GM18868 (cell line): ENCODE results near the gene KAT7.

ENCODE experiments used
- ATAC-seq: cut with Tn5 transposase; IDR thresholded peaks from one replicate; pipeline ENCODE4 v1.9.1; 2021; ENCODE audit warnings: mild to moderate bottlenecking, moderate library complexity; ENCODE audit not compliant: unreplicated experiment

Gene KAT7

DNA sequence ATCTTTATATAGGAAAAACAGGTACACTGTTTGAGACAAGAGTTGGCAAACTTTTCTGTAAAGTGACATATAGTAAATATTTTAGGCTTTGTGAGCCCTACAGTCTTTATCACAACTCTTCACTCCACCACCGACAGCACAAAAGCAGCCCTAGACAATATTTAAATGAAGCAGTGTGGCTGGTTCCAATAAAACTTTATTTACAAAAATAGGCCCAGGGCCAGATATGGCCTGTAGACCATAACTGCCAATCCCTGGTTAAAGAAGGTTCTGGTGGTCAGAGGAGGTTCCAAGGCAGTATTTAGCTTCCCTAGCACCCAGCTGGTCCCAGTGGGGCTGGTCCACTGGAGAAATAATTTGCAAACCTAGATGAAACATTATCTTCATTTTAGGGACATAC lies 28.2 kb upstream of the KAT7 start:
- ATAC-seq = no peak

DNA sequence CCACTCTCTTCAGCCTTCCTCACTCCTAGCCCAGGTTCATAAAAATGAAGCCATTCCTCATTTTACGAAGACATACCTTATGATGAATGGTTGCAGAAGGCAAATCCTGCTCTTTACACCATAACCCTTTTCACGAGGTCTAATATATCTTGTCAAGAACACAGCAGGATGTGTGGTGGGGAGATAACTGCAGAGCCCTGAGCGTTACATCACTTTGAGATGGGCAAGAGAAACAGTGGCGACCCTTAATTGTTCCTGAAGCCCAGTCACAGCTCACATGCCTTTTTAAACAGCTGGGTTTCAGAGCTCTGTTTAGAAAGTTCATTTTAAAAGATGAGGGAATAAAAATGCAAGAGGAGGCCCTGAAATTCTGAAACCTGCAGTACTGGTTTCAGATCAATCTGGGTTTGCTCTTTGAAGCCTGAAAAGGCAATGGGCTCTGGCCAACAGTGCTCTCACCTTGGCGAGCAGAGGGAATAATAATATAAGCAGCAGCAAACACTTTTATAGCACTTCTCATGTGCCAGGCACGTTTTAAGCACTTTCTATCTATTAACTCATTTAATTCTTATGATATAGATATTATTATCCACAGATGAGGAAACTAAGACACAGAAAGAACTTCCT lies 27.4 kb upstream of the KAT7 start:
- no peak for ATAC-seq

DNA sequence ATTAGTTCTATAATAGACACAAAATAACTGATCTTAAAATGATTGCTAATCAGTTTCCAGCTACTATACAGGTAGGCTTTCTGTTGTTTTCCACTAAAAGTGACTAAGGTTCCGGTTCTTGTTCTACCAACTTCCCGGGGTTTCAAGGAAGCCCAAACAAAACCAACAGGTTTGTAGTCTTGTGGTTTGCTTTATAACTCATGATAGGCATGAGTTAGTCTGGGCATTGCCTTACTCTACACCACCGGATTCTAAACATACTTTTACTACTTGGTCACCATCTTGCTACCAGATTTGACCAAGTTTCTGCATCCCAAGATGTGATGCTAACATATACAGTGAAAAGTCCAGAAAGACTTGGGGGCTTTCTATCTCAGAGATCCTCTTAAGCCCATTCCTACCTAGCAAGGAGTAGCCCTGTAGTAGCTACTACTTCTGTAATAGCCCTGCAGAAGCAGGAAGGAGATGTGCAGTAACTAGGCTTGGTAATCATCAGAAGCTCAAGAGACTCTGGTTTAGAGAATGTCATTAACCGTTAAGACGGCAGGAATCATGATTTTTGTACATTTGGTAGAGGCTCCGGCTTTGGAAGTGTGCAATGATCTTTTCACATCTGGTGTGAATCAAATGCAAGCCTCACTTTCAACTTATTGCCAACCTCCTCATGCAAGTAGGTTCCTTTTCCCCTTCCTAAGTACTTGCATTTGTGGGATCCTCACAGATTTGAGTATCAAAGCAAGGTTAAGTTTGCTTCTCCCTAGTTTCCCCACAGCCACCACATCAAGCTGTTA lies 26.1 kb upstream of the KAT7 start:
- ATAC-seq = no peak

DNA sequence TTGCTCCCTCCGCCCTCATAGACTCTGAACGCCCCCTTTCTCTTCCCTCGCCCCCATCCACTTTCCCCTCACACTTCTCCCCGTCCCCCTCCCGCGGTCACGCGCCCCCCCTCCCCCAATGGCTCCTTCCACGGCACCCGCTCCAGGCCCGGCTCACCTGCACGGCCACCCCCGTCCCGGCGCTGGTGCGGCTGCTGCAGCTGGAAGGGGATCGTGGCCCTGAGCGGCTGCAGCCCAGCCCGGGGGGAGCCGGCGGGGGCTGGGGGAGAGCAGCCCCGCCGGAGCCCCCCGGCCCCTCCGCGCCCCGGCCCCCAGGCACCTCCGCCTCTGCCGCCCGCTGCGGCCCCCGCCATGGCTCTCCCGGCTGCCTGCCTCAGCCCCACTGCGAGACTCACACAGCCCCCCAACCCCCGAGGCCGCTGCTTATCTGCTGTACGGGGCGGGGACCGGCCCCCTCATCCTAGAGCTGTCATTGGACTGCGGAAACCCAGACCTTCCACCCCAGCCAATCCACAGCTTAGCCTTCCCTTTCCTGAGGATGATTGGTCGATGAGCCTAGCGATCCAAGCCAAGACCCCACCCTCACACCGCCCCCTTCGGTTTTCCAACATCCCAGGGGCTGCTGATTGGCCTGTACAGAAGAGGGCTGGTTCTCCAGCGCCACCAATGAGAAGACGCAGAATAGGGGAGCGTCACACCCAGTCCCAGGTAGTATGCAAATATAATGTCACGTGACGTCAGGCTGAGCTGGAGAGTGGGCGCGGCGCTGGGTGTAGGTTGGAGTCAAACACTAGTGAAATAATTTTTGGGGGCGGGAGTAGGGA lies 24.5 kb upstream of the KAT7 start, which contains the start of gene FAM117A:
FAM117A (minus strand) TSS at position 397 of the 824 bp plus-strand sequence; CDS start at position 353, 44 bp downstream.
- ATAC-seq = peak; percentile 89

DNA sequence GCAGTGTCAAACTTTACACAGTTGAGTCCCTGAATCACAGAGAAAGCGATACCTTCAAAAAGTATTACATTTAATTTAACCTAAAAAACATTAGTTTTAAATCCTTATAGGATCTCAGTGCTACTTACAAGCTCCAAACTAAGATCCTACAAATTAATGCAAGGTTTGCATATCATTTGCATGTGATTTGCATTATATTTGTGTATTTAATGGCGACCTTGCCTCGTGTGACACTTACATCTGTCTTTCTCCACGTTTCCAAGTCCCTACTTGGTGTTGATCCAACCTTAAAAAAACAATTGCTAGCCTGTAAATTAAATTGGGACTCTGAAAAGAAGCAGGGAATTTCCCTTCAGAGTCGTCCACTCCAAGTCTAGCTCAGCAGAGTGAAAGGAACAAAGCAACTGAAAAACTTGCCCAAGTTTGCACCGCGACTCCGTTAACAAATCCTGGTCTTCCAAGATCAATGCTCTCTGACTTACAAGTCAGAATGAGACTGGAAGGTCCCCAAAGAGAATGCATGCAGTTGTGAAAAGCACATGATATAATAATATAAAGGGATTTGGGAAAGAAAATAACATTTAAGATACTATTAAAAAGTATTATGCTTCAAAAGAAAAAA lies 23.8 kb upstream of the KAT7 start:
- ATAC-seq = no peak

DNA sequence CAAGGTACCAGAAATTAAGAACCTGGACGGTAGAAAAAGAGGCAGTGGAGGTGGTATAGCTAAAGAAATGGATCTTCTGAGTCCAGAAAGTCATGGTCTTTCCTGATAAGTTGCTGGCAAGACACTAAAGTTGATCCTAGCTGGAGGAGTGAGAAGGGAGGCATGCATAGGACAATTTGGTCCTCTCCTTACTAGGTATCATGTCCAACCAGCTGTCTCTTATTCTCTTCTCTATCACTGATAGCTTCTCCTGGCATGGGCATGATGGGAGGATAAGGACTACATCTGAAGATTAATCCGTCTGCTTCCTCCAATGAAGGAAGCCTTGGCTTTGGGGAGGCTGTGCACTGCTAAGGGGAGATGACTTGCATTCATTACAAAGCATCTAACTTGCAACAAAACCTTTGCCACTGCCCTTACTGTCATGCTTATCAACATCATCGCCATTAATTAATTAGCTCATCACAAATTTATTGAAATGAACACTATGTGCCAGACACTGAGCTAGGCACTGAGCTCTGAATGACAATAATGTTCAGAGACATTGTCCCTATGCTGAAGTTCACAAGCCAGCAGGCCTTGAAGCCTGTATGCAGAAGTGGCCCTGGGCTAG lies 21.5 kb upstream of the KAT7 start:
- no peak for ATAC-seq

DNA sequence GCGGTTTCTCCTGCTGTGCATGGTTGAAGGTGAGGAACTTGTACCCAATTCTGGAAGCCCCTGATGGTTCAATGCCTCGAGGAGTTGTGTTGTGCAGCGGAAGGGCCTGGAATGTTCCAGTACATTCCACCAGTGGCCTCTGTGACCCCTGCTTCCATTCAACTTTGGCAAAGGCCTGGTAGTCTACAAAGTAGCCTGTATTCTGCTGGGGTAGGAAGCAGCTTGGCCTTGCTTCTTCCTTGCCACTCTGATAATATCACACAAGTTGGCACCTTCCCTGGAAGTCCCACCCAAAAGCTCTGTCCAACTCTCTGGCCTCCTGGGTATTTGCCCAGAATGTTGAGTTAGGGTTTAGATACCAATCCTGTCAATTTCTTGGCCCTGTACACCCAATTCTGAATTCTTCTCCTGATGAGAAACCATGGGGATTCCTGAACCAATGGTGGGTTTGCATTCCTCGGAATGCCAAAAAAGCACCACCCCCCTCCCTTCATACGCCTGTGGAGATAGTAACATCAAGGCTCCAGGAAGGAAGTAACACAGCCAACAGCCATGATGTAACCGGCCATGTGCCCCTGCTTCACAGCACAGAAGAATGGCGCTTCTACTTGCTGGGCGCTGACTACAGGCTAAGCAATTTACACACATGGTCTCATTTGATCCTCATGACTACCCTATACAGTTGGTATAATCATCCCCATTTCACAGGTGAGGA lies 12.8 kb upstream of the KAT7 start:
- ATAC-seq = no peak

DNA sequence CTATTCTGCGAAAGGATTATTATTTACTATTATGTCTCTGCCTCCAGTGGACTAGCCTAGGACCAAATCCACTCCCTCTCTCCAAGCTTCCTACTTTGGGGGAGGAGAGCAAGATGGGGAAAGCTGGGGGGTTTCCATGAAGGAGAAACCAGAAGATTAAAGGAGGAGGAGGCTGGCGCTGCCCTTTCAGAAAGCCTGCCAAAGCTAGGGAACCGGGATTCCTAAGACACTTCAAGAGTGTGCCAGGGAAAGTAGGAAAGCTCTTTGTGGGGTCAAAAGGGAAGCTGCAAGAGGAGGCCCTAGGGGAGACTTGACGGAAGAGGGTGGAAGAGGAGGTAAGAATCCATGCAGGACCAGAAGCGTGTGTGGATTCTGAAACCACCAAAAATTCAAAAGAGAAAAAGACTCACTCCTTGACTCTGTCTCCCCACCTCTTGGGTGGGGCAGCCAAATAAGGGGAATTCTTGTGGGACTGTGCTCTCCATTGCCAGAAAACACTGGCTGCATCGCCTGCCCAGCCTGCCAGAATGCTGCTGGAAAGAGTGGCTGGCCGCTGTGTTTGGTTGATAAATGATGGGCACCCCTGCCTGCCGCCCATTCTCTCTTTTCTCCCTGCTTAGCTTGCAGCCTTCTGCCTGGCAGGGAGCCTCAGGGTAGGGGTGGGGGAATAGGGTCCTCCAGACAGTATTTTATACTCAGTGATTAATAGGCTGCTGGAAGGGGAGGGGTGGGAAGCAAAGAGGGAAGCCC lies 11.8 kb upstream of the KAT7 start:
- no peak for ATAC-seq

DNA sequence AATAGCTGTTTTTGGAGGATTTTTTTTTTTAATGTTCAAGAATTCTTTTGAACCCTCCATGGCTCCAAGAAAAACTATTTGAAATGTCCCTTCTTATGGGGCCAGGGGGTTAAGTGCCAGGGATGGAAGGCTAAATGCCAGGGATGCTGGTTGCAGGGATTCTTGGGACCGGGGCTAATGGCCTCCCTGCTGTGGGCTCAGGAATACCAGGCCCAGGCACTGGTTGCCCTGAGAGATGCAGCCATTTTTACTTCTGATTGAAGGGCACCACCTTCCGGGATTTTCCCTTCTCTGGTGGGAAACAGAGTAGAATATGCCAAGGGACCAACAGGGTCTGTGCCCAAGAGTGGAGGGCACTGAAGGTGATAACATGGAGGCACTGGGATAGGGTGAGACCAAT lies 10.9 kb upstream of the KAT7 start:
- no peak for ATAC-seq

DNA sequence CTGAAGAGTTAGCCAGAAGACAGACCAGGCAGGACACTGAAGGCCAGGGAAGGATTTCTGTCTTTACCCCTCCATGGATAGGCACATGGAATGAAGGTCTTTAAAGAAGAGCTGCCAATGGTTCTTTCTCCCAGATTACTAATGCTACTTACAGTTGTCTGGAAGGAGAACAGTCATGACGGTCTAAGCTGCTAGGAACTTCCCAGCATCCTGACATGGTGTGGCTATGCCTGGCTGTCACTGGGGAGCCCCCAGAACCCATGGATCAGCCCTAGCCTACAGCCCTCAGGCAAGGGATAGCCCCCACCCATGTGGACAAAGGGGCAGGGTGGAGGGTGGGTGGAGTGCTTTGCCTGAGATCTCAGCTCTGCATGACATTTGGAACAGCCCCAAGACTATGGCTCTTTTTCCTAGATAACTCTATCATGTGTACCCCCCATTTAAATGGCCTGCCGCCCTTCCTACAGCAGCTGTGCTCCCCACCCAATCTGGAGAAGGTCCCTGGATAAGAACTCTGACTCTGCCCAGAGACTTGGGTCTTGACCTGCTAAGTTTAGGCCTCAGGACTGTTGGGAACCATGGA lies 9.2 kb upstream of the KAT7 start:
- no peak for ATAC-seq

DNA sequence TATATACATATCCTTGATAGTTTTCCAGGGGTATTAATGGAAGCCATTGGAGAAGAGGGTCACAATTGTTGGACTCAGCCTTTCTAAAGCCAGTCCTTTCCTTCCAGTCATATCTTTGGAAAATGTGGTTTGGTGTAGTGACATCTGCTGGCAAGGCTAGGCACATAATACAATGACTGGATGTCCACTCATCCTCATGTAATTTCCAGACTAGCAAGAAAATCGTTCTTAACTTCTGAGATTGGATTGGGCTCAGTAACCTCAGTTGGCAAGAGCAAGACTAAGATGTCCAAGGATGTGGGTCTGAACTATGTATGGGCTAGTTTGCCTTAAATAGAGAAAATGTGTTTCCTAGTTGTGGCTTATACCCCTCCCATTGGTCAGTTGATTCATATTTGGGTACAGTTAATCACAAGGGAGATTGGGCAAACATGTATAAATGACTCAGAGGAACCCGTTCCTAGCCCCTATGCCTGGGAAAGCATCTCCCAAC lies 8.7 kb upstream of the KAT7 start:
- no peak for ATAC-seq

DNA sequence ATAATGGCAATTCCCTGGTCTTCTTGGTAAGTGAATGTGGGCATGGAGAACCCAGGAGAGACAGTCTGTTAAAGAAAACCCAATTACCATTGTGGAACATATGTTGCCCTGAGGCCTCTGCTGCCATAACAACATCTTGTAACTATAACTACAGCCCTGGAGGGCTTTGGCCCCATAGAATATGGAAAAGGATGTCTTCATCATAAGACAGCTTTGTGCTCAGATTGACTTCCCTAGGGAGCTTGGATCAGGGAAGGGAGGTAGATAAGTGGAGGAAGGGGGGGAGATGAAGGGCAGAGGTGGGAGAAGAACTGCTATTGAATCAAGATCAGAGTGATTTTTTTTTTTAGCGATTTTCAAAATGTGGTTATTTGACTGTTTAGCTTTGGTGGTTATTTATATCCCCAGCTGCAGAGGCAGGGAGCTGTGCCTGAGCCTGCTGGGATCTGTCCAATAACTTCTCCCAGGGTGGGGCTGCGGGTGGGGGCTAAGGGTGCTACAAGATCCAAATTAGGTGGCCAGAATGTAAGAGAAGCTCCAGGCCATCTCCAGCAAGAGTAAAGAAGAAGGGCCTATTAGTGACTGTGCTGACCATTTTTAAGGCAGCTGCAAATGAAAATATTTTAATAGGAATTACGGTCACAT lies 5.3 kb upstream of the KAT7 start:
- no peak for ATAC-seq

DNA sequence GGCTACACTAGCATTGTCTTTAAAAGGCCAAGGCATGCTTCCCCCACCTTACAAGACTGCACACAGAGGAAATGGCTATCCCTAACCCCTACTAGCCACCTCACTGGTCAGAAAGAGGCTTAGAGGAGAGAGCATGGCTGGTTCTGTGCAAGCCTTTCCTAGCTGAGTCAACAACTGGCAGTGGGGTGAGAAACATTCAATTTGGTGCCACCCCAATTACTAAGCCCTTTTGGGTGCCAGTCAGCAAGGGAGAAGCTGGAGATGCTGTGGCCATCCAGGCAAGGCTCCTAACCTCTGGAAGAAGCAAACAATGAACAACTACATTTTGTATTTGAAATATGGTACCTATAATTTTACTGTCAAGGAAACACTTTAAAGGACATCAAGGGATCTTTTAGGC lies 4.7 kb upstream of the KAT7 start:
- ATAC-seq = no peak

DNA sequence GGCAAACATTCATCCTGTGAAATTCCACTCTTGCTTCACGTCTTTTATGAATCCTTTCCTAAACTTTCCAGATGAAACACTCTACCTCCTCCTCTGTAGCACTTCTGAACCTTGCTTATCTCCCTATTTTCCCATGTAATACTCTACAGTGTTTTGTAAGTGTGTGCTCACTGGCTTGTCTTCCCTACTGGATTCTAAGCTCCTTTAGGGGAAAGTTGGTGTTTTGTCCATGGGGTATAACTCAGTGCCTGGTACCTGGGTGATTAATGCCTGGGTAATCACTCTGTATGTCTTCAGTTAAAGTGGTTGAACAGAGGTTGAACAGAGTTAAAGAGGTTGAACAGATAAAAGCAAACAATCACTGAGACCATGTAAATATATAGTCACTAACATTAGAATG lies 3.8 kb upstream of the KAT7 start:
- no peak for ATAC-seq

DNA sequence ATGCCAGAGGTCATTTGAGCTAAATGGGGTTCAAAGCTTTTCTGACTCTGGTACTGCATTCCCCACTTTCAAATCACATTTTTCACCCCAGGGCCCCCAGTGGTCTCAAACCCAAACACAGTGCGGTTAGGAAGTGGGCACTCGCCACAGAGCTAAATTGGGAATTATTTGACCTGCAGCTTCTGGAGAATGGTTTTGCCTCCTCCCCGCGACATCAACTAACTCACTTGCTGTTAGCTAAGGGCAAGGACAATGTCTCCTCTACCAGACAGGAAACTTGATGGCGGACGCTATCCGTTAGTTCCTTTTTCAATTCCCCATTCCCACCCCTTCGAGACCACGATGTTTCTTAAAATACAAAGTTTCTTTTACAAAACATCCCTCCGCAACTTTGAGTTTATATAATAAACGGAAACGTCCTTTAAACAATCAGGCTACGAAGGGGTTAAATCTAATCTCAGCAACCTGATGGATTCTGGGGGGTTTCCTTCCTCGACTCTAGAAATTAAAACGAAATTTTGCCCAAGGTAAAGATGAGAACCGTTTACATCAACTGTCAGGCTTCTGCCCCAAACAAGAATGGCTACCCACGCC lies 500 bp upstream of the KAT7 start:
- ATAC-seq = no peak

DNA sequence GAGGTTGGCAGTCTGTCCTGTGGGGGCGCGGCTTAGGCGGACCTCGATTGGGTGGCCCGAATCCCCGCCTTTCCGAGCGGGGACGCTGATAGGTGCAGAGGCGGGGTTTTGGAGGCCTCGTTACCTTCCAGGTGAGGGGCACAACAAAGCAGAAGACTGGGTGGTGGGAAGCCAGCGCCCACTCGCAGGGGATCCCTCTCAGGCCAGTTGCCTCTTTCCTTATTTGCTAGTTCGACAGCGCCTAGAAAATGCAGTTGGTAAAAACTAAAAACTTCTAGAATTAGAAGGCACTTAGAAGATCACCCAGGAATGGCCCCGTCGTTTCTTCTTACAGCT lies 730 bp downstream of the KAT7 start:
- ATAC-seq = no peak

DNA sequence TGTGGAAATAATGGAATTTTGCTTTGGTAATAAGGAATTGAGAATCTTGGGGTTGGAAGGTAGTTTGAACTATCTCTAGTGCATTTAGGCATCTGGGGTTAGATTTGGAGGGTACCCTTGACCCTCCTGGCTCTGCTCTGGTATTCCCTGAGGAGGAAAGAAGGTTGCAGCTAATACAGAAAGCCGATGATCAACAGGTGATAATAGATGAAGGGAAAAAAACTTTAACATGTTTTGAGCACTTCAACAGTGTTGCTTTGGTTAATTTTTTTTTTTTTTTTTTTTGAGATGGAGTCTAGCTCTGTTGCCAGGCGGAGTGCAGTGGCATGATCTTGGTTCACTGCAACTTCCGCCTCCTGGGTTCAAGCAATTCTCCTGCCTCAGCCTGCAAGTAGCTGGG lies 4.8 kb downstream of the KAT7 start:
- no peak for ATAC-seq

DNA sequence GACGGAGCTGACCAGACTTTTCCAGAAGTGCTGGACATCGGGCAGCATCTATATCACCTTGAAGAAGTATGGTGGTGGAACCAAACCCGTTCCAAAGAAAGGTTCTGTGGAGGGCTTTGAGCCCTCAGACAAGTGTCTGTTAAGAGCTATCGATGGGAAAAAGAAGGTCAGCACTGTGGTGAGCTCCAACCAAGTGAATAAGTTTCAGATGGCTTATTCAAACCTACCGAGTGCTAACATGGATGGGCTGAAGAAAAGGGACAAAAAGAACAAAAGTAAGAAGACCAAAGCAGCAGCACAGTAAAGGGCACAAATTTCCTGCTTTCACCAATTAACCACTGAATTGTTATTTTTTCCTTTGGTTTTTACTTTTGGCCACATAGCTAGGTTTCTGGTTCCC lies 6.9 kb downstream of the KAT7 start:
- ATAC-seq = no peak
